ENCODE measurements around the gene PBX1. TPM values are rescaled to one million over a fixed set of nuclear protein-coding genes. Genes with fewer than 3 reads are reported as not detected.
A peak's percentile ranks its signal among the peaks of the same experiment; 100 is the strongest.

PBX1 gene
- total RNA-seq, 4 donors from 2014 or later: 89.6 to 138 (median 112) TPM

- DNase-seq (ENCODE audit: extremely low spot score): no peak
- peak overlapping the region; percentile 52 to 72 (median 62) for H3K27ac ChIP-seq (replicated peaks in 1 of 4)
- TF ChIP-seq CTCF (IDR thresholded peaks at IDR 0.05) (no peak), POLR2AphosphoS5 (IDR thresholded peaks at IDR 0.05) (no peak), POLR2A (IDR thresholded peaks at IDR 0.05; ENCODE audit: low read depth) (no peak), EP300 (IDR thresholded peaks at IDR 0.05) (no peak)
- H3K4me1 ChIP-seq: peaks cover 32 to 100% (median 96%) of the 10 kb centered on the region in 4 donors
- no peaks in the 10 kb centered on the region for H3K9me3 ChIP-seq
- H3K27me3 ChIP-seq: no peaks in the 10 kb centered on the region
- no peaks in the 10 kb centered on the region for H3K36me3 ChIP-seq
- H3K4me3 ChIP-seq: no peak overlapping the region
- intact Hi-C loops (cut with DNase I): no loop called here
- 56% methylated on average over 7 of the region's 7 CpGs for WGBS
Measured at GRCh38 chr1:164720440-164721227, 161.7 kb downstream of the PBX1 start.

- Histone ChIP-seq H3K27me3 (no peaks in the 10 kb centered on the region), H3K27ac (replicated peaks in 1 of 4) (peak overlapping the region; percentile 52 to 72 (median 62)), H3K4me1 (peaks cover 38 to 100% (median 96%) of the 10 kb centered on the region in 4 donors), H3K36me3 (no peaks in the 10 kb centered on the region), H3K4me3 (no peak overlapping the region), H3K9me3 (no peaks in the 10 kb centered on the region)
- TF ChIP-seq CTCF (IDR thresholded peaks at IDR 0.05): no peak
- no peak for DNase-seq (ENCODE audit: extremely low spot score)
- intact Hi-C loops (cut with DNase I): no loop called here
- WGBS: 5% methylated on average over 2 of the region's 2 CpGs
Measured at GRCh38 chr1:164721228-164721496, 162.2 kb downstream of the PBX1 start.

- no peaks in the 10 kb centered on the region for H3K27me3 ChIP-seq
- intact Hi-C loops (cut with DNase I): no loop called here
- H3K36me3 ChIP-seq: no peaks in the 10 kb centered on the region
- peaks cover 44 to 85% (median 84%) of the 10 kb centered on the region in 4 donors for H3K4me1 ChIP-seq
- WGBS: 59% methylated on average over 9 of the region's 9 CpGs
- no peaks in the 10 kb centered on the region for H3K9me3 ChIP-seq
- no peak for TF ChIP-seq EP300 (IDR thresholded peaks at IDR 0.05)
- peak in 1 of 3 experiments; percentile 7 for TF ChIP-seq CTCF (IDR thresholded peaks at IDR 0.05)
- no peak for DNase-seq (ENCODE audit: extremely low spot score)
- peak overlapping the region; percentile 5 to 72 (median 32) for H3K27ac ChIP-seq (replicated peaks in 1 of 4)
- H3K4me3 ChIP-seq: no peak overlapping the region
Measured at GRCh38 chr1:164723296-164723798, 164.4 kb downstream of the PBX1 start.

- intact Hi-C loops (cut with DNase I): no loop called here
- H3K4me1 ChIP-seq: peaks cover 40 to 69% (median 67%) of the 10 kb centered on the region in 4 donors
- no peak for TF ChIP-seq POLR2AphosphoS5 (IDR thresholded peaks at IDR 0.05)
- no peak for TF ChIP-seq POLR2A (IDR thresholded peaks at IDR 0.05; ENCODE audit: low read depth)
- TF ChIP-seq CTCF (IDR thresholded peaks at IDR 0.05): no peak
- no peak for TF ChIP-seq EP300 (IDR thresholded peaks at IDR 0.05)
- H3K36me3 ChIP-seq: no peaks in the 10 kb centered on the region
- no peak for DNase-seq (ENCODE audit: extremely low spot score)
- peak overlapping the region in 2 of 4 donors; percentile 30 to 32 for H3K27ac ChIP-seq (replicated peaks in 1 of 4)
- no peaks in the 10 kb centered on the region for H3K27me3 ChIP-seq
- WGBS: 47% methylated on average over 4 of the region's 4 CpGs
- H3K4me3 ChIP-seq: no peak overlapping the region
- no peaks in the 10 kb centered on the region for H3K9me3 ChIP-seq
Measured at GRCh38 chr1:164725401-164725800, 166.4 kb downstream of the PBX1 start.

- no peak for TF ChIP-seq POLR2A (IDR thresholded peaks at IDR 0.05; ENCODE audit: low read depth)
- peak in 1 of 2 donors; percentile 37 for TF ChIP-seq POLR2AphosphoS5 (IDR thresholded peaks at IDR 0.05)
- Histone ChIP-seq H3K9me3 (no peaks in the 10 kb centered on the region), H3K4me1 (peaks cover 38 to 68% (median 67%) of the 10 kb centered on the region in 4 donors), H3K4me3 (no peak overlapping the region), H3K36me3 (no peaks in the 10 kb centered on the region), H3K27me3 (no peaks in the 10 kb centered on the region), H3K27ac (replicated peaks in 1 of 4) (no peak overlapping the region)
- intact Hi-C loops (cut with DNase I): loop anchor here (2.0 kb wide), 1 partner anchor 21 kb away; no protein-coding TSS in a partner anchor
- 47% methylated on average over 2 of the region's 2 CpGs for WGBS
- no peak for DNase-seq (ENCODE audit: extremely low spot score)
Measured at GRCh38 chr1:164726235-164726634, 167.3 kb downstream of the PBX1 start.
